Sigmoid colon (tissue), 7 donors: ENCODE measurements around the gene CENPK. TPM values are rescaled to one million over a fixed set of nuclear protein-coding genes. Genes with fewer than 3 reads are reported as not detected.

Source experiments
- DNase-seq: peaks from one replicate; pipeline ENCODE4 v3.0.0-alpha.2; 2019
- H3K27ac ChIP-seq, 4 donors: fragments of 200-600 bp; sonication (generic); one replicate each; pipeline ENCODE4 v1.5.1; 2016 to 2019; ENCODE audit warnings: mild to moderate bottlenecking in 1 of 4
- H3K27me3 ChIP-seq, 3 donors: fragments of 200-600 bp; sonication (generic); one replicate each; pipeline ENCODE4 v1.5.1; 2019; ENCODE audit warnings: mild to moderate bottlenecking in 1 of 3
- H3K36me3 ChIP-seq, 4 donors: fragments of 200-600 bp; sonication (generic); one replicate each; pipeline ENCODE4 v1.5.1; 2016 to 2019
- H3K4me1 ChIP-seq, 4 donors: fragments of 200-600 bp; sonication (generic); one replicate each; pipeline ENCODE4 v1.5.1; 2017 to 2019
- H3K4me3 ChIP-seq, 4 donors: fragments of 200-600 bp; sonication (generic); one replicate each; pipeline ENCODE4 v1.5.1; 2017 to 2019; ENCODE audit warnings: mild to moderate bottlenecking in 2 of 4, moderate library complexity in 1 of 4
- H3K9me3 ChIP-seq, 4 donors: fragments of 200-600 bp in 3 of 4; sonication (generic) in 3 of 4; one replicate each; pipeline versions ENCODE4 v1.5.1 to v1.6.1; 2013 to 2019
- EP300 ChIP-seq, 4 donors: sonication (generic); formaldehyde crosslinking; IDR thresholded peaks; one replicate each; pipeline ENCODE4 v1.6.1; 2017; ENCODE audit warnings: antibody characterized with exemption in 4 of 4
- POLR2A ChIP-seq, 2 donors: fragments of 450-650 bp; IDR thresholded peaks; one replicate each; pipeline ENCODE4 v1.6.1; 2016; ENCODE audit warnings: antibody characterized with exemption in 2 of 2, mild to moderate bottlenecking in 2 of 2, moderate library complexity in 2 of 2
- POLR2AphosphoS5 ChIP-seq, 4 donors: sonication (generic); formaldehyde crosslinking; IDR thresholded peaks; one replicate each; pipeline ENCODE4 v1.6.1; 2017; ENCODE audit warnings: antibody characterized with exemption in 4 of 4
- WGBS, 2 donors: extraction: QIAGEN DNeasy Blood & Tissue Kit; methylation state at CpG; one replicate each; pipeline ENCODE4 v1.1.7; 2013; 5-methylcytosine and 5-hydroxymethylcytosine counted together
- intact Hi-C: fragments of 100-400 bp; cut with DNase I; formaldehyde crosslinking; loops from one replicate; pipeline ENCODE4 v1.15.1; 2023
- polyA plus RNA-seq, 3 donors: library from polyadenylated mRNA; stranded (reverse); fragments of 200-250 nt; gene quantifications; one replicate each; pipeline ENCODE4 v1.2.3, GENCODE V29; 2013
- total RNA-seq, 4 donors: library from RNA; depleted of rRNA; stranded (reverse); fragments of >200 nt; gene quantifications; one replicate each; pipeline ENCODE4 v1.1.0, GENCODE V29; 2016
- TF ChIP-seq, protein P1 (sequence below), 4 experiments: fragments of 450-650 bp in 3 of 4; fragments of 200-600 bp in 1 of 4; IDR thresholded peaks; one replicate each; pipeline ENCODE4 v1.5.1; 2016 to 2019; ENCODE audit warnings: antibody characterized with exemption in 4 of 4, mild to moderate bottlenecking in 3 of 4, moderate library complexity in 2 of 4
- donor health status: healthy with polysubstance abuse.
- donor health status: Bipolar disorder and iron deficiency.
- donor health status: healthy.

CENPK gene
- total and polyA plus RNA-seq, 7 donors: 1.4 to 14.5 (median 3.6) TPM; not detected in 2

DNA sequence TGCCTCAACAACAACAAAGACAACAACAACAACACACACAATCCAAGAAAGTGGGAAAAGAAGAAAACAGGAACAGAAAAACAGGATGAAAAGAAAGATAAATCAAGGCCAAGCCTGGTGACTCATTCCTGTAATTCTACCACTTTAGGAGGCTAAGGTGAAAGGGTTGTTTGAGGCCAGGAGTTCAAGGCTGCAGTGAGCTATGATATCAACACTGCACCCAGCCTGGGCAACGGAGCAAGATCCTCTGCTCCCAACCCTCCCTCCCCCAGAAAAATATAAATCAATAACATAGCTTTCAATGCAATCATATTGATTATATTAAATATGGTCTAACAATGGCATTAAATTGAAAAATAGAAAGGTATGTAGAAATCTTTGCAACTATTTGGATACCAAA is 32.1 kb downstream of the CENPK start:
- TF ChIP-seq POLR2A (IDR thresholded peaks at IDR 0.05): no peak
- TF ChIP-seq EP300 (IDR thresholded peaks at IDR 0.05): no peak
- TF ChIP-seq, protein P1, sequence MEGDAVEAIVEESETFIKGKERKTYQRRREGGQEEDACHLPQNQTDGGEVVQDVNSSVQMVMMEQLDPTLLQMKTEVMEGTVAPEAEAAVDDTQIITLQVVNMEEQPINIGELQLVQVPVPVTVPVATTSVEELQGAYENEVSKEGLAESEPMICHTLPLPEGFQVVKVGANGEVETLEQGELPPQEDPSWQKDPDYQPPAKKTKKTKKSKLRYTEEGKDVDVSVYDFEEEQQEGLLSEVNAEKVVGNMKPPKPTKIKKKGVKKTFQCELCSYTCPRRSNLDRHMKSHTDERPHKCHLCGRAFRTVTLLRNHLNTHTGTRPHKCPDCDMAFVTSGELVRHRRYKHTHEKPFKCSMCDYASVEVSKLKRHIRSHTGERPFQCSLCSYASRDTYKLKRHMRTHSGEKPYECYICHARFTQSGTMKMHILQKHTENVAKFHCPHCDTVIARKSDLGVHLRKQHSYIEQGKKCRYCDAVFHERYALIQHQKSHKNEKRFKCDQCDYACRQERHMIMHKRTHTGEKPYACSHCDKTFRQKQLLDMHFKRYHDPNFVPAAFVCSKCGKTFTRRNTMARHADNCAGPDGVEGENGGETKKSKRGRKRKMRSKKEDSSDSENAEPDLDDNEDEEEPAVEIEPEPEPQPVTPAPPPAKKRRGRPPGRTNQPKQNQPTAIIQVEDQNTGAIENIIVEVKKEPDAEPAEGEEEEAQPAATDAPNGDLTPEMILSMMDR (IDR thresholded peaks at IDR 0.05): no peak
- TF ChIP-seq POLR2AphosphoS5 (IDR thresholded peaks at IDR 0.05): no peak
- no peak overlapping the region for H3K27ac ChIP-seq
- no peaks in the 10 kb centered on the region for H3K36me3 ChIP-seq
- H3K4me3 ChIP-seq: no peak overlapping the region
- no peak for DNase-seq
- intact Hi-C loops: no loop called here
- H3K4me1 ChIP-seq: no peaks in the 10 kb centered on the region
- 89 to 93% methylated on average over 1 of the region's 1 CpG for WGBS, 2 donors
- no peaks in the 10 kb centered on the region for H3K27me3 ChIP-seq
- no peaks in the 10 kb centered on the region for H3K9me3 ChIP-seq

DNA sequence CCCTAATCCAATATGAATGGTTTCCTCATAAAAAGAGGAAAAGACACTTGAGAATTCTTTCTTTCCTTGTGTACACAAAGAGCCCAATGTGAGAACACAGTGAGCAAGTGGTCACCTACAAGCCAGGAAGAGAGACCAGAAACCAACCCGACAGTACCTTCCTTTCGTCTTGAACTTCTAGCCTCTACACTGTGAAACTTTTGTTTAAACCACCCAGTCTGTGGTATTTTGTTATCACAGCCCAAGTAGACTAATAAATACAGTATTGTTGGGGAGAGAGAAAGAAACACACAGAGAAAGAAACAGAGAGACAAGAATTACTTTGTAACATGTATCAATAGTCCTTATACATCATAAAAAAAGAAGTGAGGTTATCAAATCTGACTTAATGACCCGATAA is 37.2 kb downstream of the CENPK start:
- intact Hi-C loops: no loop called here
- Histone ChIP-seq H3K4me3 (no peak overlapping the region), H3K27ac (no peak overlapping the region), H3K4me1 (no peaks in the 10 kb centered on the region), H3K36me3 (no peaks in the 10 kb centered on the region), H3K27me3 (no peaks in the 10 kb centered on the region), H3K9me3 (no peaks in the 10 kb centered on the region)
- WGBS, 2 donors: 94 to 97% methylated on average over 3 of the region's 3 CpGs
- no peak for DNase-seq
- TF ChIP-seq EP300 (IDR thresholded peaks at IDR 0.05): no peak
- TF ChIP-seq, protein P1 (IDR thresholded peaks at IDR 0.05): no peak

DNA sequence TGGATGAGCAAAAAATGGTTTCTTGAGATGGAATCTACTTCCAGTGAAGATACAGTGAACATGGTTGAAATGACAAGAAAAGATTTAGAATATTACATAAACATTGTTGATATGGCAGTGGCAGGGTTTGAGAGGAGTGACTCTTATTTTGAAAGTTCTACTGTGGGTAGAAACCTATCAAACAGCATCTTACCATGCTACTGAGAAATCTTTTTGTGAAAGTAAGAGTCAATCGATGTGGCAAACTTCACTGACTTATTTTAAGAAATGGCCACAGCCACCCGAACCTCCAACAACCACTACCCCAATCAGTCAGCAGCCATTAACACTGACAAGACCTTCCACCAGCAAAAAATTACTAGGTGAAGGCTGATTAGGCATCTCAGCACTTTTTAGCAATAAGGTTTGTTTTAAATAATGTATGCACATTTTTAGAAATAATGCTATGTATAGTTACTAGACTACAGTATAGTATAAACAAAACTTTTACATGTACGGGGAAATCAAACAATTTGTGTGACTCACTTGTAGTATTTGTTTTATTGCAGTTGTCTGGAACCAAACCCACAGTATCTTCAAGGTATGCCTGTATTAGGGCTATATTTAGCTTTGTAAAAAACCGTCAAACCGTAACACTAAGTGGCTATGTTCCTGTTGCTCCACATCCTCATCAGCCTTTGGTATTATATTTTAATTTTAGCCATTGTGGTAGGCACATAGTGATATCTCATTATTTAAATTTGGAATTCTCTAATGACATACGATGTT is 50.6 kb downstream of the CENPK start:
- no peak for TF ChIP-seq EP300 (IDR thresholded peaks at IDR 0.05)
- TF ChIP-seq, protein P1 (IDR thresholded peaks at IDR 0.05): no peak
- TF ChIP-seq POLR2AphosphoS5 (IDR thresholded peaks at IDR 0.05): no peak
- TF ChIP-seq POLR2A (IDR thresholded peaks at IDR 0.05): no peak
- 45 to 75% methylated on average over 6 of the region's 6 CpGs for WGBS, 2 donors
- intact Hi-C loops: no loop called here
- Histone ChIP-seq H3K4me3 (no peak overlapping the region), H3K27me3 (no peaks in the 10 kb centered on the region), H3K36me3 (no peaks in the 10 kb centered on the region), H3K9me3 (no peaks in the 10 kb centered on the region), H3K4me1 (no peaks in the 10 kb centered on the region), H3K27ac (no peak overlapping the region)
- no peak for DNase-seq

DNA sequence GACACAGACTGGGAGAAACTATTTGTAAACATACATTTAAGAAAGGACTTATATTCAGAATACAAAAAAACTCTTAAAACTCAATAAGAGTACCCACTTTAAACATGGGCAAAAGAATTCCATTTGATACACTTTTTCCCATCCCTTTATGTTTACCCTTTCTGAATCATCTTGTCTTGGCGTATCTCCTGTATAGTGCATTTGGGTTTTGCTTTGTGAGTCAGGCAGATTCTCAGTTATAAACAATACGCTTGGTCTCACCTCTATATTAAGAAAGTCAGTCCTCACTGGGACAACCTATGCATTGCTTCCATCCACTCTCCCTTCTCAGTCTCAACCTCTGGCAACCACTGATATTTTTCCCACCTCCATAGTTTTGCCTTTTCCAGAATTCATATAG is 54.0 kb downstream of the CENPK start:
- H3K36me3 ChIP-seq: no peaks in the 10 kb centered on the region
- TF ChIP-seq, protein P1 (IDR thresholded peaks at IDR 0.05): no peak
- no peak for TF ChIP-seq POLR2AphosphoS5 (IDR thresholded peaks at IDR 0.05)
- no peak for TF ChIP-seq EP300 (IDR thresholded peaks at IDR 0.05)
- TF ChIP-seq POLR2A (IDR thresholded peaks at IDR 0.05): no peak
- no peak overlapping the region for H3K27ac ChIP-seq
- intact Hi-C loops: no loop called here
- DNase-seq: no peak
- H3K4me3 ChIP-seq: no peak overlapping the region
- no peaks in the 10 kb centered on the region for H3K27me3 ChIP-seq
- 92 to 95% methylated on average over 2 of the region's 2 CpGs for WGBS, 2 donors
- no peaks in the 10 kb centered on the region for H3K9me3 ChIP-seq
- H3K4me1 ChIP-seq: no peaks in the 10 kb centered on the region

DNA sequence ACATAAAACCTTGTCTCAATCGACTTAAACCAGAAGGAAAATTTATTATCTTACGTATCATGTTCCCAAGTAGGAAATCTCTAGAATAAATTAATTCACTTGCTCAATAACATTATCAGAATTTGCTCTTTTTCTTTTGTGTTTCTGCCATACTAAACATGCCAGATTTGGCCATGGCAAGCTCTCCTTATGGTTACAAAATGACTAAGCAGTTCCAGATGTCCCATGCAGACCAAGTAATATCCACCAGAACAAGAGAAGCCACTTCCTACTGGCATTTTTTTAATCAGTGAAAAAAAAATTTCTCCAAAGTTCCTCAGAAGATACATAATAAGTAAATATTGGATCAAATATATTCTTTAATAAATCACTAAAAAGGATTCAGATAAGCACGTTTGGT is 56.0 kb downstream of the CENPK start:
- H3K9me3 ChIP-seq: no peaks in the 10 kb centered on the region
- no peak overlapping the region for H3K27ac ChIP-seq
- TF ChIP-seq POLR2A (IDR thresholded peaks at IDR 0.05) (no peak), POLR2AphosphoS5 (IDR thresholded peaks at IDR 0.05) (no peak), EP300 (IDR thresholded peaks at IDR 0.05) (no peak)
- TF ChIP-seq, protein P1 (IDR thresholded peaks at IDR 0.05): no peak
- no peaks in the 10 kb centered on the region for H3K4me1 ChIP-seq
- no peaks in the 10 kb centered on the region for H3K27me3 ChIP-seq
- WGBS, 2 donors: 76 to 82% methylated on average over 3 of the region's 3 CpGs
- no peaks in the 10 kb centered on the region for H3K36me3 ChIP-seq
- no peak for DNase-seq
- intact Hi-C loops: no loop called here
- no peak overlapping the region for H3K4me3 ChIP-seq
